HepG2 (cell line): ENCODE measurements around the gene EPC2. TPM values are rescaled to one million over a fixed set of nuclear protein-coding genes. Genes with fewer than 3 reads are reported as not detected.

Experiments used
- ATAC-seq: fragments of 200-7000 bp; cut with Tn5 transposase; 3 replicates; pipeline ENCODE4 v1.9.1; 2020; ENCODE audit warnings: mild to moderate bottlenecking, moderate library complexity
- BruUV-seq: library from RNA; stranded (reverse); fragments of 400-500 nt; replicated peaks from 2 replicates; lab custom pipeline; 2021; lab: Mats Ljungman, UMichigan
- CTCF ChIA-PET: fragments of 300-600 bp; formaldehyde crosslinking; extraction: SDS; loops from one replicate; lab custom pipeline; 2021; ENCODE audit warnings: low total read pairs, inconsistent platforms, low intra/inter-chr PET ratio; lab: Yijun Ruan, JAX
- POLR2A ChIA-PET: fragments of 350-600 bp; sonication (Branson Sonifier 250); formaldehyde crosslinking; loops from one replicate; lab custom pipeline; 2020; ENCODE audit warnings: antibody characterized with exemption, inconsistent platforms; lab: Yijun Ruan, JAX
- DNase-seq: peaks from one replicate; pipeline ENCODE4 v3.0.0-alpha.2; 2015; ENCODE audit warnings: low spot score
- FAIRE-seq: peaks from 3 replicates; lab custom pipeline; 2011; peaks lifted over from hg19 to GRCh38; lab: Jason Lieb, UNC
- H2AFZ ChIP-seq: one replicate; pipeline ENCODE4 v1.6.1; 2011; ENCODE audit warnings: low read length, inconsistent platforms
- H3K27ac ChIP-seq: fragments of 300-600 bp; 3 replicates; pipeline ENCODE4 v1.8.0; 2011; ENCODE audit warnings: mixed run types, mild to moderate bottlenecking, mixed read lengths, low read length, inconsistent platforms; ENCODE audit not compliant: insufficient read depth; ENCODE audit errors: extremely low read length
- H3K27me3 ChIP-seq, 2 experiments: fragments of 200-600 bp in 1 of 2; 2 replicates in 1 of 2; 3 replicates in 1 of 2; pipeline versions ENCODE4 v1.6.0 to v1.8.0; 2011; ENCODE audit warnings: low read length in 2 of 2, mild to moderate bottlenecking in 2 of 2, moderate library complexity in 2 of 2, inconsistent platforms in 1 of 2; ENCODE audit not compliant: insufficient read depth in 2 of 2, control insufficient read depth in 1 of 2
- H3K36me3 ChIP-seq, 2 experiments: fragments of 200-600 bp in 1 of 2; replicated peaks in 1 of 2; 2 replicates in 1 of 2; 3 replicates in 1 of 2; pipeline versions ENCODE4 v1.5.1 to v1.8.0; 2011; ENCODE audit warnings: low read length in 2 of 2, inconsistent platforms in 1 of 2; ENCODE audit not compliant: insufficient read depth in 2 of 2, control insufficient read depth in 1 of 2
- H3K4me1 ChIP-seq: 2 replicates; pipeline ENCODE4 v1.5.1; 2012; ENCODE audit warnings: low read length, inconsistent platforms; ENCODE audit not compliant: insufficient read depth
- H3K4me2 ChIP-seq: 2 replicates; pipeline ENCODE4 v1.6.0; 2011; ENCODE audit warnings: low read depth, low read length, inconsistent platforms
- H3K4me3 ChIP-seq, 3 experiments: fragments of 200-600 bp in 1 of 3; sonication (generic), shearing (Covaris generic) in 1 of 3; replicated peaks in 1 of 3; 2 replicates each; pipeline ENCODE4 v1.5.1; 2011 to 2016; ENCODE audit warnings: low read length in 3 of 3, inconsistent platforms in 2 of 3, low read depth in 2 of 3, mild to moderate bottlenecking in 2 of 3, control low read depth in 1 of 3, mixed read lengths in 1 of 3; ENCODE audit not compliant: insufficient read depth in 1 of 3
- H3K79me2 ChIP-seq: one replicate; pipeline ENCODE4 v1.6.1; 2011; ENCODE audit warnings: low read length, inconsistent platforms; ENCODE audit not compliant: insufficient read depth
- H3K9ac ChIP-seq: 2 replicates; pipeline ENCODE4 v1.6.0; 2011; ENCODE audit warnings: mild to moderate bottlenecking, low read depth, low read length, inconsistent platforms; ENCODE audit not compliant: insufficient read depth
- H3K9me3 ChIP-seq: 2 replicates; pipeline ENCODE4 v1.5.1; 2012; ENCODE audit warnings: mild to moderate bottlenecking, low read length
- H4K20me1 ChIP-seq: 2 replicates; pipeline ENCODE4 v1.6.0; 2011; ENCODE audit warnings: inconsistent platforms, mild to moderate bottlenecking, low read length, moderate library complexity; ENCODE audit not compliant: insufficient read depth
- CCAR2 ChIP-seq: fragments of 200-400 bp; formaldehyde crosslinking; optimal IDR thresholded peaks from 2 replicates; pipeline ENCODE3; 2018; ENCODE audit warnings: low read depth, mild to moderate bottlenecking, low read length, moderate library complexity
- ELF4 ChIP-seq: sonication (generic); formaldehyde crosslinking; IDR thresholded peaks from 2 replicates; pipeline ENCODE4 v1.5.0; 2020; ENCODE audit warnings: missing genetic modification reagents, mild to moderate bottlenecking, moderate library complexity, borderline replicate concordance
- HOXA9 ChIP-seq: sonication (generic); formaldehyde crosslinking; IDR thresholded peaks from 2 replicates; pipeline ENCODE4 v1.8.1; 2022; ENCODE audit warnings: missing genetic modification reagents, mild to moderate bottlenecking, moderate library complexity, borderline replicate concordance
- MAFK ChIP-seq, 2 experiments: IDR thresholded peaks in 1 of 2; conservative IDR thresholded peaks in 1 of 2; 2 replicates each; pipeline ENCODE4 v1.6.1; 2011; ENCODE audit warnings: improper control_type of control experiment in 2 of 2, low read length in 2 of 2
- SIN3B ChIP-seq: fragments of 150-350 bp; IDR thresholded peaks from 2 replicates; pipeline ENCODE4 v1.6.1; 2014; ENCODE audit warnings: low read length
- SMAD9 ChIP-seq: sonication (generic); formaldehyde crosslinking; IDR thresholded peaks from 2 replicates; pipeline ENCODE4 v1.5.1; 2020; ENCODE audit warnings: mild to moderate bottlenecking, missing genetic modification reagents
- STAG1 ChIP-seq: sonication (generic); formaldehyde crosslinking; IDR thresholded peaks from 2 replicates; pipeline ENCODE4 v1.4.0; 2020; ENCODE audit warnings: missing genetic modification reagents
- TEAD2 ChIP-seq: sonication (generic); formaldehyde crosslinking; IDR thresholded peaks from 2 replicates; pipeline ENCODE4 v1.9.0; 2021; ENCODE audit warnings: missing genetic modification reagents
- TEF ChIP-seq: sonication (generic); formaldehyde crosslinking; IDR thresholded peaks from 2 replicates; pipeline ENCODE4 v1.5.0; 2020; ENCODE audit warnings: missing genetic modification reagents
- ZBTB8A ChIP-seq: sonication (generic); formaldehyde crosslinking; IDR thresholded peaks from 2 replicates; pipeline ENCODE4 v1.4.0; 2020; ENCODE audit warnings: mild to moderate bottlenecking, low read depth, missing genetic modification reagents, borderline replicate concordance
- ZNF747 ChIP-seq: sonication (generic); formaldehyde crosslinking; IDR thresholded peaks from 2 replicates; pipeline ENCODE4 v1.8.1; 2023; ENCODE audit warnings: missing genetic modification reagents, mild to moderate bottlenecking, borderline replicate concordance
- WGBS: methylation state at CpG from one replicate; pipeline ENCODE4 v1.1.6; 2017; ENCODE audit warnings: low lambda C conversion rate; 5-methylcytosine and 5-hydroxymethylcytosine counted together
- in situ Hi-C: cut with HindIII; loops from 2 replicates; pipeline ENCODE4 v1.10.0; 2017; ENCODE audit warnings: low pct_unique_long_range_greater_than_20kb; ENCODE audit not compliant: extremely low pct_ligation_motif_present
- intact Hi-C: fragments of 100-400 bp; cut with micrococcal nuclease; formaldehyde crosslinking; loops from one replicate; pipeline ENCODE4 v1.10.0; 2022; ENCODE audit not compliant: unreplicated experiment
- polyA plus RNA-seq, 8 experiments: library from polyadenylated mRNA; depleted of rRNA in 3 of 8; stranded (reverse) in 7 of 8; unstranded in 1 of 8; fragments of >200 nt; fragmentation: Illumina TruSeq in 4 of 8; extraction: Trizol in 4 of 8; gene quantifications; 2 replicates each; pipeline versions ENCODE4 v1.2.1 to v1.2.3, GENCODE V29; 2011 to 2016; ENCODE audit warnings: low read depth in 4 of 8, missing spikeins in 1 of 8, mixed read lengths in 1 of 8; ENCODE audit not compliant: insufficient read depth in 1 of 8
- total RNA-seq, 5 experiments: library from RNA; depleted of rRNA; stranded (reverse); fragments of >200 nt; fragmentation: Illumina TruSeq; extraction: Trizol; gene quantifications; 2 replicates each; pipeline ENCODE4 v1.2.3, GENCODE V29; 2016; ENCODE audit warnings: low read depth in 1 of 5

Gene EPC2
- total and polyA plus RNA-seq, 2 of the 13 experiments (the other 11 are each of a cell fraction or from before 2014, with no cell fraction given): 20.5 to 22.0 TPM

GRCh38 chr2:148667113-148667836 is 22.7 kb downstream of the EPC2 start (continued):
- no peak for TF ChIP-seq CCAR2

GRCh38 chr2:148670773-148671172 is 26.2 kb downstream of the EPC2 start:
- H3K4me2 ChIP-seq: no peak overlapping the region
- H3K27me3 ChIP-seq: no peaks in the 10 kb centered on the region
- intact Hi-C loops: no loop called here
- in situ Hi-C loops: no loop called here
- H3K27ac ChIP-seq: no peak overlapping the region
- no peak overlapping the region for H2AFZ ChIP-seq
- DNase-seq (no peak), FAIRE-seq (no peak), ATAC-seq (no peak)
- H3K36me3 ChIP-seq: no peaks in the 10 kb centered on the region; a peak in 1 of 5 replicates
- CTCF ChIA-PET: no interaction called here
- H3K4me1 ChIP-seq: peaks cover 19% of the 10 kb centered on the region
- H3K9ac ChIP-seq: no peak overlapping the region
- BruUV-seq: no TSS peak
- POLR2A ChIA-PET: no interaction called here
- H3K9me3 ChIP-seq: no peaks in the 10 kb centered on the region
- peaks cover 35% of the 10 kb centered on the region for H4K20me1 ChIP-seq
- peaks cover 98% of the 10 kb centered on the region for H3K79me2 ChIP-seq
- TF ChIP-seq SIN3B (no peak), MAFK (conservative IDR thresholded peaks at IDR 0.05 in 1 of 2, IDR thresholded peaks at IDR 0.05 in 1 of 2; ENCODE audit: low read length in 2 of 2) (0 out of 4 replicates have a peak, but pooled peaks of 1 of the 2 experiments have one; percentile 2)
- H3K4me3 ChIP-seq: no peak overlapping the region
- 100% methylated on average over 1 of the region's 1 CpG for WGBS

GRCh38 chr2:148674063-148675020 is 29.8 kb downstream of the EPC2 start:
- H3K27me3 ChIP-seq: no peaks in the 10 kb centered on the region
- intact Hi-C loops (no loop called here), in situ Hi-C loops (no loop called here)
- H3K4me2 ChIP-seq: no peak overlapping the region
- peaks cover 85% of the 10 kb centered on the region for H3K79me2 ChIP-seq
- peaks cover 14% of the 10 kb centered on the region for H3K4me1 ChIP-seq
- peaks cover 25% of the 10 kb centered on the region for H4K20me1 ChIP-seq
- no peak overlapping the region for H3K4me3 ChIP-seq
- H3K9ac ChIP-seq: no peak overlapping the region
- peak; percentile 50 for DNase-seq
- peak; percentile 80 for ATAC-seq
- BruUV-seq: no TSS peak
- FAIRE-seq: peak; percentile 50
- H2AFZ ChIP-seq: no peak overlapping the region
- no peaks in the 10 kb centered on the region for H3K9me3 ChIP-seq
- H3K36me3 ChIP-seq: no peaks in the 10 kb centered on the region
- no peak overlapping the region for H3K27ac ChIP-seq
- 75% methylated on average over 2 of the region's 2 CpGs for WGBS
- CTCF ChIA-PET: no interaction called here
- POLR2A ChIA-PET: no interaction called here
- 0 out of 2 replicates have a peak, but pooled peaks have one; percentile 39 for TF ChIP-seq ELF4 (CRISPR knock-in tag)
- 0 out of 2 replicates have a peak, but pooled peaks have one; percentile 37 for TF ChIP-seq TEAD2 (CRISPR knock-in tag)
- TF ChIP-seq SMAD9 (CRISPR knock-in tag): no peak
- no peak for TF ChIP-seq ZBTB8A (CRISPR knock-in tag)
- TF ChIP-seq STAG1 (CRISPR knock-in tag): peak; percentile 35
- TF ChIP-seq ZNF747 (CRISPR knock-in tag): no peak
- 0 out of 2 replicates have a peak, but pooled peaks have one; percentile 34 for TF ChIP-seq TEF (CRISPR knock-in tag)
- 0 out of 2 replicates have a peak, but pooled peaks have one; percentile 40 for TF ChIP-seq HOXA9
